ENCODE data around the gene IBA57.
"Not testable (repeated sequence)": the region's sequence is repeated elsewhere in the genome, so short reads cannot be mapped to it uniquely, and the experiment has no call there.

IBA57 gene

DNA sequence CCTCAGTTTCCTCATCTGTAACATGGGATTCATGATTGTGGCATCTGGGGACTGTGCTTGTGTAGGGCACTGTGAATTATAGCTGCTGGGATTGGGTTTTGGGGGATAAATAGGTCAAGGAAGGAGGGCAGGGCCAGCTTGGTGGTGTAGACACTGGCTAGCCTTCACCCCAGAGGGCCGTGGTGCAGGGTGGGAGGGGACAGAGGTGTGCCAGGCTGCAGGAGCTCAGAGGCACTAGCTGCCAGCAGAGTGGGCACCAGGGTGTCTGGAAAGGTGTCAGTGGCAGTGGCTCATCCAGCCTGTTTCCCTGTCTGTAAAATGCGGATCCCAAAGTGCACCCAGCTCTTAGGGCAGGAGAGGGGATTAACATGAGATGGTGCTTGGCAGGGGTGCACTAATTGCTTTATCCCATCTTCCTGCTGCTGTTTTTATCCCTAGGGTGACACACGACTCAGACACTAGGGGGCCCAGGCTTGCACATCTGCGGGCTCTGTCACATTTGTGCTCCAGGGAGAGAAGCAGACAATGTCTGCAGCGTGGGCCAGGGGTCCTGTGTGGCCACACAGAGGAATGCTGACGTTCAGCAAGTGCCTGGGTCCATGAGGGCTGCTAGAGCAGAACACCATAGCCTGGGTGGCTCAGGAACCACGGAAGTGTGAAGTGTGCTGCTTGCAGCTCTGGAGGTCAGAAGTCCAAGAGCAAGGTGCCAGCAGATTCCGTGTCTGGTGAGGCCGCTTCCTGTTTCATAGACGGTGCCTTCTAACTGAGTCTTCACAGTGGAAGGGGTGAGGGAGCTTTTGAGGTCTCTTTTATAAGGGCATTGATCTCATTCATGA is 61.6 kb downstream of the IBA57 start:
- no peak for DNase-seq (ENCODE audit: low read depth in 2 of 2)

DNA sequence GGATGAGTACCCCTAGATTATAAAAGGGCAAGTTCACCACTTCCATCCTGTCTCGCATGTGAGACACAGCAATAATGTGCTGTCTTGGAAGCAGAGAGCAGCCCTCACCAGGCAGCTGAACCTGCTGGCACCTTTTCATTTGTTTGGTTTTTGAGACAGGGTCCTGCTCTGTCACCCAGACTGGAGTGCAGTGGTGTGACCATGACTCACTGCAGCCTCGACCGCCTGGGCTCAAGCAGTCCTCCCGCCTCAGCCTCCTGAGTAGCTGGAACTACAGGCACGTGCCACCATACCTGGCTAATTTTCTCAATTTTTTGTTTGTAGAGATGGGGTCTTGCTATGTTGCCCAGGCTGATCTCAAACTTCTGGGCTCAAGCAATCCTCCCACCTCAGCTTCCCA is 62.5 kb downstream of the IBA57 start:
- DNase-seq (ENCODE audit: low read depth in 2 of 2): not testable (repeated sequence)

DNA sequence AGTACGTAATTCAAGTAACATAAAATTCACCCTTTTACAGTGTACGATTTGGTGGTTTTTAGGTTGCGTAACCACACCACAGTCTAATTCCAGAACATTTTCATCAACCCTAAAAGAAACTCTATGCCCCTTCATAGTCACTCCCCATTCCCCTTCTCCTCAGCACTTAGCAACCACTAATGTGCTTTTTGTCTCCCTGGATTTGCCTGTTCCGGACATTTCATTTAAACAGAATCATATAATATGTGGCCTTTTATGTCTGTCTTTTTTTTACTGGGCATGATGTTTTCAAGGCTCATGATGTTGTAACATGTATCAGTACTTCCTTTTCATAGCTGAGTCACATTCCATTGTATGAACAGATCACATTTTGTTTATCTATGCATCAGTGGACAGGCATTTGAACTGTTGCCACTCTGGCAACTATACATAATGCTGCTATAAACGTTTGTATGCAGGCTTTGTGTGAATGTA is 63.0 kb downstream of the IBA57 start:
- DNase-seq (ENCODE audit: low read depth in 2 of 2): no peak

DNA sequence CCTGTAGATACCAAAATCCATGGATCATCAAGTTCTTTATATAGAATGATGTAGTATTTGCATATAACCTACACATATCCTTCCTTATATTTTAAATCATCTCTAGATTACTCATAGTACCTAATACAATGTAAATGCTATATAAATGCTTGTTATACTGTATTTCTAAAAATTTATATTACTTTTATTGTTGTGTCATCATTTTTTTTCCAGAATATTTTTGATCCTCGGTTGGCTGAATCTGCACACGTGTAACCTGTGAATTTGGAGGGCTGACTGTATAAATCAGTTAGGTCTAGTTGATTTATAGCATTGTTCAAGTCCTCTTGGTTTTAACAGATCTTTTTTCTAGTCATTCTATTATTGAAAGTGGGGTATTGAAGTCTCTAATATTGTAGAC is 65.6 kb downstream of the IBA57 start:
- DNase-seq (ENCODE audit: low read depth in 2 of 2): no peak

Data from stimulated activated CD8-positive, alpha-beta memory T cell treated with anti-CD3 and anti-CD28 coated beads, Interleukin-2, amount 100 ng/mL, for 1 hour (primary cell).